Osteoblast (primary cell): Measurements from ENCODE around the gene CORIN. TPM values are rescaled to one million over a fixed set of nuclear protein-coding genes. Genes with fewer than 3 reads are reported as not detected.

Experiments
- DNase-seq: peaks from one replicate; pipeline ENCODE4 v3.0.0; 2011; ENCODE audit warnings: low spot score, mixed read lengths; ENCODE audit not compliant: insufficient read length; ENCODE audit errors: missing footprints
- H2AFZ ChIP-seq: 2 replicates; pipeline ENCODE4 v1.6.0; 2011; ENCODE audit warnings: mild to moderate bottlenecking, low read length
- H3K27ac ChIP-seq: 2 replicates; pipeline ENCODE4 v1.5.1; 2011; ENCODE audit warnings: mild to moderate bottlenecking, low read depth, low read length, moderate library complexity
- H3K27me3 ChIP-seq: 2 replicates; pipeline ENCODE4 v1.6.0; 2012; ENCODE audit warnings: mild to moderate bottlenecking, control low read depth, inconsistent platforms, low read length, moderate library complexity; ENCODE audit not compliant: insufficient read depth
- H3K36me3 ChIP-seq: 2 replicates; pipeline ENCODE4 v1.5.1; 2011; ENCODE audit warnings: mild to moderate bottlenecking, low read length, control low read depth, moderate library complexity; ENCODE audit not compliant: insufficient read depth
- H3K4me1 ChIP-seq: 2 replicates; pipeline ENCODE4 v1.5.1; 2011; ENCODE audit warnings: mild to moderate bottlenecking, low read length, control low read depth, moderate library complexity; ENCODE audit not compliant: insufficient read depth
- H3K4me2 ChIP-seq: 2 replicates; pipeline ENCODE4 v1.6.0; 2011; ENCODE audit warnings: mild to moderate bottlenecking, low read length; ENCODE audit not compliant: insufficient read depth
- H3K4me3 ChIP-seq: fragments of 200-600 bp; sonication (generic); 3 replicates; pipeline ENCODE4 v1.5.1; 2012; ENCODE audit warnings: mild to moderate bottlenecking, low read length, inconsistent platforms; ENCODE audit not compliant: insufficient read depth
- H3K79me2 ChIP-seq: 2 replicates; pipeline ENCODE4 v1.6.0; 2012; ENCODE audit warnings: mild to moderate bottlenecking, low read length, control low read depth, inconsistent platforms; ENCODE audit not compliant: insufficient read depth
- H3K9me3 ChIP-seq: 2 replicates; pipeline ENCODE4 v1.5.1; 2011; ENCODE audit warnings: low read depth, low read length, control low read depth
- H4K20me1 ChIP-seq: 2 replicates; pipeline ENCODE4 v1.6.0; 2012; ENCODE audit warnings: mild to moderate bottlenecking, low read length, control low read depth; ENCODE audit not compliant: insufficient read depth
- CTCF ChIP-seq: IDR thresholded peaks from 2 replicates; pipeline ENCODE4 v1.5.1; 2011; ENCODE audit warnings: mild to moderate bottlenecking, low read depth, low read length, moderate library complexity; ENCODE audit errors: extremely low read depth
- total RNA-seq: library from RNA; depleted of rRNA; stranded (reverse); fragments of >200 nt; gene quantifications from 2 replicates; pipeline ENCODE4 v1.2.3, GENCODE V29; 2012

Gene CORIN
- total RNA-seq, 1 donor: 0.36 TPM

GRCh38 chr4:47717188-47717587 lies 120.7 kb downstream of the CORIN start:
- Histone ChIP-seq H3K36me3 (no peaks in the 10 kb centered on the region), H3K4me1 (no peaks in the 10 kb centered on the region), H3K9me3 (no peaks in the 10 kb centered on the region), H2AFZ (no peak overlapping the region), H3K27ac (no peak overlapping the region), H4K20me1 (no peaks in the 10 kb centered on the region), H3K4me2 (no peak overlapping the region), H3K79me2 (no peaks in the 10 kb centered on the region), H3K4me3 (no peak overlapping the region), H3K27me3 (peaks cover 6% of the 10 kb centered on the region)
- no peak for DNase-seq
- no peak for TF ChIP-seq CTCF

DNA sequence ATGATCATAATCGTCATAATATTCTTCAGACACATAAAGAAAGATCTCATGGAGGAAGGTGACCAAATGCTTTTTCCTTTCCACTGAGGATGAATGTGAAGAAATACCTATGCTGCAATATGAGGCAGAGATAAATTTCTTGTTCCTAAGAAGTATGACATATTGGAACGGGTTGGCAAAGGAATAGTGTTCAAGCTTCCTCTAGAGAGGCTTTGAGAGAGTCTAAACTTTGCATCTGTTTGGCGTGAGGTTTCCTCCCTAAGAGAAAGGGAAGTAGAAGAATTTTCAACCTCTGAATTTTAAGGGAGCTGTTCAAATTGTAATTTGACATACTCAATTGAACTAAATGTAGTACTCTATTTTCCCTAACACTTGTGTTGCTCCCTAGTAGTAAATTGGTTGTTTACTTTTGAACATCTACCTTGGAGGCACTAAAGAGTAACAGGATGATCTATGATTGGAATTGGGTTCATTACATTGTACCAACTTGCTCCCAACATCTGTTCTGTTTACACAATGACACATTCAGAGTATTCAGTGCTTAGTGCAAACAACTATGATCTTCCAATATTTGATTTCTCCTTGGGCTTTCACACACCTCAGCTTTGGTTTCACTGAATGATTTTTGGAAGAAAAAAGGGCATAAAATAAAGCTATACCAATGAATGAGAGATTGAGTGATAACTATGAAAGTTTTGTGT lies 122.0 kb downstream of the CORIN start:
- peaks cover 9% of the 10 kb centered on the region for H3K27me3 ChIP-seq
- no peak for TF ChIP-seq CTCF
- no peak overlapping the region for H3K27ac ChIP-seq
- no peak overlapping the region for H3K4me3 ChIP-seq
- no peaks in the 10 kb centered on the region for H3K9me3 ChIP-seq
- no peak for DNase-seq
- H3K4me2 ChIP-seq: no peak overlapping the region
- H3K4me1 ChIP-seq: no peaks in the 10 kb centered on the region
- no peaks in the 10 kb centered on the region for H3K36me3 ChIP-seq
- H4K20me1 ChIP-seq: no peaks in the 10 kb centered on the region
- no peak overlapping the region for H2AFZ ChIP-seq
- no peaks in the 10 kb centered on the region for H3K79me2 ChIP-seq

GRCh38 chr4:47714269-47714668 lies 123.6 kb downstream of the CORIN start:
- Histone ChIP-seq H3K36me3 (no peaks in the 10 kb centered on the region), H3K4me3 (no peak overlapping the region), H3K79me2 (no peaks in the 10 kb centered on the region), H3K4me1 (no peaks in the 10 kb centered on the region), H3K27me3 (peaks cover 10% of the 10 kb centered on the region), H3K4me2 (no peak overlapping the region), H3K9me3 (no peaks in the 10 kb centered on the region), H3K27ac (no peak overlapping the region), H2AFZ (no peak overlapping the region), H4K20me1 (no peaks in the 10 kb centered on the region)
- TF ChIP-seq CTCF: no peak
- no peak for DNase-seq

DNA sequence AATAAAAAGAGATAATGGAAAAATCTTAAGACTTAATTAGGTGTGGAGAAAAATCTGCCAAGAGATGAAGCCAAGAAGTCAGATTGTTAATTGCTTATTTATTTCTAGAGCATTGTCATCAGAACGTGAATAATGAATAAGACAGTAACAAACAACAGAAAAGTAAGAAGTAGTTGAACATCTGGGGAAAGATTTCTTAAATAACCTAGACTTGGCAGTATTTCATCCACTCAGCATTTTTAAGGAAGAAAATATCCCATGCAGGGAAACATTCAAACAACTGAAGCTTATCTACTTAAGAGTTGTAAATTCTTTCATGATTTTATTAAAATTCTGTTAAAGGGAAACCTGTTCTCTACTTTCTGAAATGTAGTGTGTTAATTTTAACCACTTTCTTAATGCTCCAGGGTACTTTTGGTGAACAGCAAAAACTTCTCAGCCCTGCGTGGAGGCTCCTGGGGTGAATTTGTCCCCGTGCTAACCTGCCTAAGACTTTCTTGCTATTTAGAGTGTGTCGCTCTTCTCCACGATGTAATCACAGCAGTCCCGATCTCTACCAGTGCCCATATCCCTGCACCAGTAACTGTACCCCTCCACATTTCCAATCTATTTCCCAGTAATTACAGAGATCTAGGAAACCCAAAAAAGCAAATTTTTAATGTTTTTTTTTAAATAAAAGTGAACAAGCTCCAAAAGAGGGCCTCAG lies 124.6 kb downstream of the CORIN start:
- no peak overlapping the region for H2AFZ ChIP-seq
- no peaks in the 10 kb centered on the region for H4K20me1 ChIP-seq
- H3K79me2 ChIP-seq: no peaks in the 10 kb centered on the region
- no peak for TF ChIP-seq CTCF
- H3K4me1 ChIP-seq: no peaks in the 10 kb centered on the region
- no peaks in the 10 kb centered on the region for H3K36me3 ChIP-seq
- no peaks in the 10 kb centered on the region for H3K9me3 ChIP-seq
- H3K4me2 ChIP-seq: no peak overlapping the region
- H3K4me3 ChIP-seq: no peak overlapping the region
- peaks cover 14% of the 10 kb centered on the region for H3K27me3 ChIP-seq
- H3K27ac ChIP-seq: no peak overlapping the region
- DNase-seq: no peak
